Smooth muscle cell (in vitro differentiated cells): ENCODE results near the gene PRKCA. TPM values are rescaled to one million over a fixed set of nuclear protein-coding genes. Genes with fewer than 3 reads are reported as not detected.
A peak's percentile ranks its signal among the peaks of the same experiment; 100 is the strongest.

Source experiments
- DNase-seq: peaks from one replicate; lab custom pipeline; 2025; ENCODE audit not compliant: unreplicated experiment; lab: John Stamatoyannopoulos, UW
- H2AFZ ChIP-seq: fragments of 200-600 bp; sonication (generic); 2 replicates; pipeline ENCODE4 v1.6.0; 2016; ENCODE audit warnings: antibody characterized with exemption, low read depth, mild to moderate bottlenecking
- H3F3A ChIP-seq: fragments of 200-600 bp; sonication (generic); 2 replicates; pipeline ENCODE4 v1.6.0; 2017; ENCODE audit warnings: antibody characterized with exemption, low read depth
- H3K27ac ChIP-seq: fragments of 200-600 bp; sonication (generic); 2 replicates; pipeline ENCODE4 v1.5.1; 2016; ENCODE audit warnings: low read depth, mild to moderate bottlenecking
- H3K27me3 ChIP-seq: fragments of 200-600 bp; sonication (generic); 2 replicates; pipeline ENCODE4 v1.6.1; 2016; ENCODE audit warnings: low read depth, mild to moderate bottlenecking
- H3K36me3 ChIP-seq: fragments of 200-600 bp; sonication (generic); 2 replicates; pipeline ENCODE4 v1.5.1; 2016; ENCODE audit warnings: low read depth
- H3K4me1 ChIP-seq: fragments of 200-600 bp; sonication (generic); 2 replicates; pipeline ENCODE4 v1.5.1; 2016; ENCODE audit warnings: low read depth
- H3K4me2 ChIP-seq: fragments of 200-600 bp; sonication (generic); 2 replicates; pipeline ENCODE4 v1.6.0; 2016; ENCODE audit warnings: mild to moderate bottlenecking
- H3K4me3 ChIP-seq: fragments of 200-600 bp; sonication (generic); 2 replicates; pipeline ENCODE4 v1.5.1; 2016; ENCODE audit warnings: mild to moderate bottlenecking
- H3K79me2 ChIP-seq: fragments of 200-600 bp; sonication (generic); 2 replicates; pipeline ENCODE4 v1.6.0; 2016; ENCODE audit warnings: low read depth, mild to moderate bottlenecking
- H3K9ac ChIP-seq: fragments of 200-600 bp; sonication (generic); 2 replicates; pipeline ENCODE4 v1.6.0; 2016; ENCODE audit warnings: low read depth
- H3K9me3 ChIP-seq: fragments of 200-600 bp; sonication (generic); replicated peaks from 2 replicates; pipeline ENCODE4 v1.5.1; 2016; ENCODE audit warnings: low read depth
- H4K20me1 ChIP-seq: fragments of 200-600 bp; sonication (generic); 2 replicates; pipeline ENCODE4 v1.6.0; 2016; ENCODE audit warnings: low read depth
- CTCF ChIP-seq: fragments of 200-600 bp; sonication (generic); IDR thresholded peaks from 2 replicates; pipeline ENCODE4 v1.5.1; 2017; ENCODE audit warnings: borderline replicate concordance, mild to moderate bottlenecking, antibody characterized with exemption; ENCODE audit not compliant: insufficient read depth, poor library complexity, severe bottlenecking
- WGBS: methylation state at CpG from one replicate; pipeline ENCODE4 v1.1.7; 2016; ENCODE audit warnings: low lambda C conversion rate; 5-methylcytosine and 5-hydroxymethylcytosine counted together
- polyA plus RNA-seq: library from polyadenylated mRNA; unstranded; fragments of >200 nt; fragmentation: Nextera tagmentation; extraction: Ambion mirVana; gene quantifications from 2 replicates; pipeline ENCODE4 v1.2.1, GENCODE V29; 2016
- total RNA-seq: library from RNA; depleted of rRNA; stranded (reverse); fragments of >200 nt; gene quantifications from 2 replicates; pipeline ENCODE4 v1.2.3, GENCODE V29; 2014

Gene PRKCA
- total and polyA plus RNA-seq, 2 experiments from 2014 or later: 0.78 to 7.1 TPM

DNA sequence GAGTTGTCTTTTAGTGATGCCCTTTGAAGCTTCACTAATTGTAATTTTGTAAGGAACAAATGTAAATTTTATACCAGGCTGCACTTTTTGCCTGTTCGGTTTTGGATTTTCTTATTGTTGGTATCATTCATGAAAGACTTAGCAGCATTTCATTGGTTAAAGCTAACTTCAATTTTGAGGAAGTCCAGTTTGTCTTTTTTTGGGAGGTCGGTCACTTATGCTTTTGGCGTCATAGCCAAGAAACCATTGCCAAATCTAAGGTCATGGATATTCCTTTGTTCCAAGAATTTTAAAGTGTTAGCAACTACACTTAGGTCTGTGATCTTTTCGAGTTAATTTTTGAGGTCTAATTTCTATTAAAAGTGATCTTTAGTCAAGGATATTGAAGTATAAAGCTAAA is 77.1 kb downstream of the PRKCA start:
- Histone ChIP-seq H3K27ac (no peak overlapping the region), H3K4me2 (no peak overlapping the region), H3K4me3 (no peak overlapping the region), H3F3A (no peaks in the 10 kb centered on the region), H3K27me3 (no peaks in the 10 kb centered on the region), H2AFZ (no peak overlapping the region), H3K79me2 (no peaks in the 10 kb centered on the region), H3K4me1 (peaks cover 3% of the 10 kb centered on the region), H3K9me3 (no peaks in the 10 kb centered on the region), H3K9ac (no peak overlapping the region), H4K20me1 (peaks cover 5% of the 10 kb centered on the region), H3K36me3 (no peaks in the 10 kb centered on the region)
- no peak for DNase-seq
- WGBS: 97% methylated on average over 4 of the region's 4 CpGs
- no peak for TF ChIP-seq CTCF

GRCh38 chr17:66379996-66380395 is 77.6 kb downstream of the PRKCA start:
- Histone ChIP-seq H3K36me3 (no peaks in the 10 kb centered on the region), H3F3A (no peaks in the 10 kb centered on the region), H3K9ac (no peak overlapping the region), H3K4me2 (no peak overlapping the region), H3K4me1 (no peaks in the 10 kb centered on the region), H3K79me2 (no peaks in the 10 kb centered on the region), H3K4me3 (no peak overlapping the region), H2AFZ (no peak overlapping the region), H4K20me1 (peaks cover 3% of the 10 kb centered on the region), H3K27ac (no peak overlapping the region), H3K27me3 (no peaks in the 10 kb centered on the region), H3K9me3 (no peaks in the 10 kb centered on the region)
- no peak for DNase-seq
- TF ChIP-seq CTCF: no peak
- 95% methylated on average over 2 of the region's 2 CpGs for WGBS

DNA sequence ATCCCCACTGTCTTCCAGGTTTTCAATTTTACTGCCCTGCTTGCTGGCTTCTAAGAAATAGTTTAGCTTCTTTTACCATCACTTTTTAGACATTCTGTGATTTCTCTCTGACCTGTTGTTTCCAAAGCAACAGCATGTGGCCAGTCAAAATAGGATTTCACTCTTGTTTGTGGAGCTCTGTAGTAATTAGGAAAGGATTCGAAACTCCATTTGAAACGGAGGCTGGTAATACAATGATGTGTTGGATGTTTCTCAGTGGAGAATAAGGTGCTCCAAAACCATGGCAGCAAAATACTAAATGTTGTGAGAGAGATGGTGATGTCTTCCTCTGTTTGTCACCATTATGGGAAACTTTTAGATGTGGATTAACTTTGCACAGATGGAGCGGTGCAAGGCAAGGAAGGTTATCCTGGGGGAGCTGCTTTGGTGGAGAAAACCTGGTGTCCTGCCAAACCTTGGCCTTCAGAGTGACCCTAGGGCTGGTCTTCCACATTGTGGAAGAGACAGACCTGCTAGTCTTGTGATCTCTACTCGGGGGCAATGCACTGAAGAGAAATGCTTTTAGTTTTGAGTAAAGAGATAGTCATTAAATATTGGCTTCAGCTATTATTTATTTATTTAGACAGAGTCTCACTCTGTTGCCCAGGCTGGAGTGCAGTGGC is 79.4 kb downstream of the PRKCA start:
- DNase-seq: no peak
- H3K9ac ChIP-seq: no peak overlapping the region
- H3K27ac ChIP-seq: no peak overlapping the region
- H2AFZ ChIP-seq: no peak overlapping the region
- TF ChIP-seq CTCF: no peak
- no peaks in the 10 kb centered on the region for H3K9me3 ChIP-seq
- no peaks in the 10 kb centered on the region for H3F3A ChIP-seq
- H3K36me3 ChIP-seq: no peaks in the 10 kb centered on the region
- H3K4me1 ChIP-seq: peaks cover 4% of the 10 kb centered on the region
- H3K79me2 ChIP-seq: no peaks in the 10 kb centered on the region
- H3K4me2 ChIP-seq: no peak overlapping the region
- WGBS: 95% methylated on average over 4 of the region's 4 CpGs
- no peaks in the 10 kb centered on the region for H3K27me3 ChIP-seq
- no peak overlapping the region for H3K4me3 ChIP-seq
- no peaks in the 10 kb centered on the region for H4K20me1 ChIP-seq

- no peaks in the 10 kb centered on the region for H3F3A ChIP-seq
- no peaks in the 10 kb centered on the region for H3K36me3 ChIP-seq
- peaks cover 15% of the 10 kb centered on the region for H3K4me1 ChIP-seq
- WGBS: 37% methylated on average over 4 of the region's 4 CpGs
- no peaks in the 10 kb centered on the region for H4K20me1 ChIP-seq
- H3K79me2 ChIP-seq: no peaks in the 10 kb centered on the region
- no peak overlapping the region for H3K27ac ChIP-seq
- no peak for DNase-seq
- H3K9ac ChIP-seq: no peak overlapping the region
- no peak overlapping the region for H2AFZ ChIP-seq
- no peaks in the 10 kb centered on the region for H3K9me3 ChIP-seq
- no peak overlapping the region for H3K4me3 ChIP-seq
- H3K27me3 ChIP-seq: no peaks in the 10 kb centered on the region
- peak overlapping the region; percentile 28 for H3K4me2 ChIP-seq
- TF ChIP-seq CTCF: no peak
Observed at GRCh38 chr17:66383333-66383732, 80.9 kb downstream of the PRKCA start.
